BJ (cell line): Measurements from ENCODE around the gene ABLIM1. TPM values are rescaled to one million over a fixed set of nuclear protein-coding genes. Genes with fewer than 3 reads are reported as not detected.
A peak's percentile ranks its signal among the peaks of the same experiment; 100 is the strongest.

Experiments used
- CTCF ChIA-PET: fragments of 350-600 bp; formaldehyde crosslinking; extraction: SDS; loops from one replicate; lab custom pipeline; 2021; ENCODE audit warnings: antibody characterized with exemption, inconsistent platforms; lab: Yijun Ruan, JAX
- POLR2A ChIA-PET: fragments of 300-600 bp; sonication (Branson Sonifier 250); formaldehyde crosslinking; extraction: SDS; loops from one replicate; lab custom pipeline; 2021; ENCODE audit warnings: antibody characterized with exemption; lab: Charles Lee
- DNase-seq: peaks from one replicate; pipeline ENCODE4 v3.0.0-alpha.2; 2011; ENCODE audit warnings: low read depth
- H3K27me3 ChIP-seq: 2 replicates; pipeline ENCODE4 v1.6.0; 2011; ENCODE audit warnings: low read length; ENCODE audit not compliant: control insufficient read depth, insufficient read depth
- H3K36me3 ChIP-seq: 2 replicates; pipeline ENCODE4 v1.5.1; 2011; ENCODE audit warnings: low read length; ENCODE audit not compliant: control insufficient read depth, insufficient read depth
- H3K4me3 ChIP-seq: 2 replicates; pipeline ENCODE4 v1.5.1; 2011; ENCODE audit warnings: low read depth, mild to moderate bottlenecking, control low read depth, low read length
- polyA plus RNA-seq: library from polyadenylated mRNA; depleted of rRNA; stranded (reverse); fragments of >200 nt; gene quantifications from 2 replicates; pipeline ENCODE4 v1.2.3, GENCODE V29; 2011
- TF ChIP-seq, protein P1 (sequence below): IDR thresholded peaks from 2 replicates; pipeline ENCODE4 v1.5.1; 2011; ENCODE audit warnings: low read depth, mild to moderate bottlenecking, control low read depth, inconsistent platforms, low read length, moderate library complexity; ENCODE audit not compliant: insufficient read depth

The ABLIM1 gene
- polyA plus RNA-seq, 1 experiment: 14.4 TPM

DNA sequence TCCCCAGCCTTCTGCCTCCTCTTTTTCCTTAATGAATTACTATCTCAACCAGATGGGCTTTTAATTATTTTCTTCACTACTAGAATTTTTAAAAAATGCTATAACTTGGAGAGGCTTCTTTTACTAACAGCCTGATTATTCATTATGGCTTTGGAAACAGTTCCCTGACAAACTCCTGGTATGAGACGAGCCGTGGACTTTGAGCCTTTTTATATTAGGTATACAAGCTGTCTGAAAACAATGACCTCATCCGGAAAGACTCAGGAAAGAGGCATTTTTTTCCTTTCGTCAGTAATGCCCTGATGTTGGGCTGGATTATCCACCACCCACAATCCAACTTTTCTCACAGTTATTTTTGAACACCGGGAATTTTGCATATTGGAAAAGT lies 26.7 kb upstream of the ABLIM1 start:
- POLR2A ChIA-PET: no interaction called here
- no peak overlapping the region for H3K4me3 ChIP-seq
- TF ChIP-seq, protein P1, sequence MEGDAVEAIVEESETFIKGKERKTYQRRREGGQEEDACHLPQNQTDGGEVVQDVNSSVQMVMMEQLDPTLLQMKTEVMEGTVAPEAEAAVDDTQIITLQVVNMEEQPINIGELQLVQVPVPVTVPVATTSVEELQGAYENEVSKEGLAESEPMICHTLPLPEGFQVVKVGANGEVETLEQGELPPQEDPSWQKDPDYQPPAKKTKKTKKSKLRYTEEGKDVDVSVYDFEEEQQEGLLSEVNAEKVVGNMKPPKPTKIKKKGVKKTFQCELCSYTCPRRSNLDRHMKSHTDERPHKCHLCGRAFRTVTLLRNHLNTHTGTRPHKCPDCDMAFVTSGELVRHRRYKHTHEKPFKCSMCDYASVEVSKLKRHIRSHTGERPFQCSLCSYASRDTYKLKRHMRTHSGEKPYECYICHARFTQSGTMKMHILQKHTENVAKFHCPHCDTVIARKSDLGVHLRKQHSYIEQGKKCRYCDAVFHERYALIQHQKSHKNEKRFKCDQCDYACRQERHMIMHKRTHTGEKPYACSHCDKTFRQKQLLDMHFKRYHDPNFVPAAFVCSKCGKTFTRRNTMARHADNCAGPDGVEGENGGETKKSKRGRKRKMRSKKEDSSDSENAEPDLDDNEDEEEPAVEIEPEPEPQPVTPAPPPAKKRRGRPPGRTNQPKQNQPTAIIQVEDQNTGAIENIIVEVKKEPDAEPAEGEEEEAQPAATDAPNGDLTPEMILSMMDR: no peak

DNA sequence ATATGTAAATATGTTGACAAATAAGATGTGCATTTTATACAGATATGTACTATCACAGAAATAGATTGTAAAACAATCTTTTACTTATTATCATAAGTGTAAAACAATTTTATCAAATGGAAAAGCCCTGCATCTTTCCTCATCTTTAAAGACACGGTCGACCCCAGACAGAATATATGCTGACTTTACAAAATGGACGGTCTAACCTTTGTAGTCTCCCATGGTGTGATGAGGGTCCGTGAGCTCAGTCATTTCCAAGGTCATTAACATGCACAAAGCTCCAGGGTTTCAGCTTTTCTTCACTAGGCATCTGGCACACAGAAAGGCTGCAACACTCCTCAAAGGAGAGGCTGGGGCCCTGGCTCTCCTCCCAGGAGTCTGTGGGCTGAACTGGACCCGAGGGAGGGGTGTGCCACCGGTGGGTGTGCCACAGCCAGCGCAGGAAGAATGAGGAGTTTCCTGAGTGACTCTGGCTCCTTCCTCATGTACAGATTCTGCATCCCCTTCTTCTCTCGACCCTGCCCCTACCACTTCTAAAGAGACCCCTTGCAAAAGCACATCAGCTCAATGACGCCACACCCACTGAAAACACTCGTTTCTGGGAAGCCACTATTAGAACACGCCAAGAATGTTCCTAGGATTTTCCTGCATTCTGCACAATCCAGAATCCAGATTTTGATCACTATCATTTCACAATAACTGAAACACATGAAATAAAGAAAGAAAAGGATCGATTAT lies 26.2 kb upstream of the ABLIM1 start:
- CTCF ChIA-PET: interaction anchor here (0.9 to 1.0 kb wide), 3 partner anchors 13 to 213 kb away, joined by 4 read pairs; no protein-coding TSS in a partner anchor
- Histone ChIP-seq H3K4me3 (peak overlapping the region; percentile 31), H3K27me3 (no peaks in the 10 kb centered on the region), H3K36me3 (no peaks in the 10 kb centered on the region)
- DNase-seq: peak; percentile 39
- POLR2A ChIA-PET: interaction anchor here (0.6 kb wide), 1 partner anchor 15 kb away, joined by 5 read pairs; no protein-coding TSS in a partner anchor
- TF ChIP-seq, protein P1: no peak

More for the DNA sequence above, 26.7 kb upstream of the ABLIM1 start:
- CTCF ChIA-PET: interaction anchor here (0.9 to 1.3 kb wide), 5 partner anchors 13 to 214 kb away, joined by 3 to 4 read pairs (median 4); no protein-coding TSS in a partner anchor
- Histone ChIP-seq H3K36me3 (no peaks in the 10 kb centered on the region), H3K27me3 (no peaks in the 10 kb centered on the region)
- peak; percentile 66 for DNase-seq

DNA sequence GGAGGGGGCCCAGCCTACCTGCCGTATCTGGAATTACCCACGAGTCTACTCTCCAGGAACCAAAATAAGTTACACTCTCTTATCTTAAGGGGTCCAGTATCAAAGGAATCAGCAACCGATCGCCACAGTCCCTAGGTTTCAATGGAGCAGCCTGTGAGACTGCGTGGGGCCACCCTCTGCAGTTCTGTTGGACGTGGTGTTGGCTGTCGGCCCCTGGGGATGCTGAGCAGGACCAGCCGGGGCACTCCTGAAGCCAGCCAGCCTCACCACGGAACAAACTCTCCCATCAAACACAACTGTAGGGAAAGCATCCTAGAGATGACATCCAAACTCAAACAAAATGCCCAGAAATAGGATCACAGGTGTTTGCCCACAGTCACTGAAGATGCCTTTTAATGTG lies 25.5 kb upstream of the ABLIM1 start:
- Histone ChIP-seq H3K27me3 (no peaks in the 10 kb centered on the region), H3K4me3 (no peak overlapping the region), H3K36me3 (no peaks in the 10 kb centered on the region)
- ChIA-PET POLR2A (no interaction called here), CTCF (interaction anchor here (1.0 kb wide), 2 partner anchors 14 to 212 kb away, joined by 4 read pairs; no protein-coding TSS in a partner anchor)
- DNase-seq: no peak
- TF ChIP-seq, protein P1: no peak

DNA sequence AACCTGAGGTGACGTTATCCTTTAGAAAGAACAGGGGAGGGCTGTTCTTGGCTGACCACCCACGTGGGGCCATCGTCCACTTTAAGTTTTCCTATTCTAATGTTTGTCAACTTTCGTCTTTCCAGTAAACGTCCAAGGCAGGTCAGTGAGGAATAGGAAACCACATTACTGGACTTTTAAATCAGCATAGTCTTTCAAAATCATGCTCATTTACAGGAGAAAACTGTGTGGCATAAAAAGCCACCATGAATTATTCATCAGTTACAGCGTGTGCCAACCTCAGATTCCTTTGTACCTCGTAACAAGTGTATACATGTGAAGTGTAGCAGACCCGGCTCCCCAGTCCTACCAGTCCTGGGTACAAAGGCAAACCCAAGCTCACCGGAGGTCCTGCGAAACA lies 25.1 kb upstream of the ABLIM1 start:
- H3K27me3 ChIP-seq: no peaks in the 10 kb centered on the region
- no peak overlapping the region for H3K4me3 ChIP-seq
- ChIA-PET CTCF (no interaction called here), POLR2A (no interaction called here)
- DNase-seq: no peak
- TF ChIP-seq, protein P1: no peak
- no peaks in the 10 kb centered on the region for H3K36me3 ChIP-seq

DNA sequence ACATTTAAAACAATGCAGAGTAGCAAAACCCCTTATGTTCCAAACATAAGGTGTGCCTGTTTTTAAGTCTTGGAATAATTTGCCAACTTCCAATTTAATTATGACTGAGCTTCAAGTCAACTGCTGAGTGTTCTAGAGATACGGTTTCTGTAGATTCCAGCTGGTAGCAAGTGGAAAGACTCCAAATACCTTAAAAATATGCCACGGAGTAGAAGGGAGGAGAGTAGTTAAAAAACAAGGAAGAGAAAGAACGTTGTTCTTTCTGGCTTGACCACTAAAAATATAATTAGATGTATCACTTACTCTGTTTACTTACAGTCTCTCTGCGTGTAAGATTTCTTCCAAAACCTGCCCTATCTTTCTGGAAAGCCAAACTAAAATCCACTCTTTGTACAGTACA lies 24.5 kb upstream of the ABLIM1 start:
- Histone ChIP-seq H3K36me3 (no peaks in the 10 kb centered on the region), H3K4me3 (no peak overlapping the region), H3K27me3 (no peaks in the 10 kb centered on the region)
- ChIA-PET POLR2A (interaction anchor here (0.6 kb wide), 1 partner anchor 50 kb away, joined by 12 read pairs; no protein-coding TSS in a partner anchor), CTCF (interaction anchor here (0.5 kb wide), 1 partner anchor 15 kb away, joined by 3 read pairs; no protein-coding TSS in a partner anchor)
- DNase-seq: no peak
- TF ChIP-seq, protein P1: no peak
